WTC11 (cell line): Measurements from ENCODE around the gene F10.

ENCODE experiments used
- CREB1 ChIP-seq: sonication (generic); formaldehyde crosslinking; IDR thresholded peaks from 2 replicates; pipeline ENCODE4 v1.8.0; 2023; ENCODE audit warnings: mild to moderate bottlenecking, missing genetic modification reagents
- CTCF ChIP-seq: fragments of 200-600 bp; IDR thresholded peaks from 2 replicates; pipeline ENCODE4 v1.8.0; 2022; ENCODE audit warnings: antibody characterized with exemption
- E2F4 ChIP-seq: sonication (generic); formaldehyde crosslinking; IDR thresholded peaks from 2 replicates; pipeline ENCODE4 v1.8.1; 2022; ENCODE audit warnings: low read depth, mild to moderate bottlenecking, moderate library complexity, missing genetic modification reagents, borderline replicate concordance
- ELF4 ChIP-seq: sonication (generic); formaldehyde crosslinking; IDR thresholded peaks from 2 replicates; pipeline ENCODE4 v1.8.1; 2022; ENCODE audit warnings: low read depth, mild to moderate bottlenecking, moderate library complexity, missing genetic modification reagents
- ESRRA ChIP-seq: sonication (generic); formaldehyde crosslinking; IDR thresholded peaks from 2 replicates; pipeline ENCODE4 v1.8.1; 2022; ENCODE audit warnings: mild to moderate bottlenecking, missing genetic modification reagents, borderline replicate concordance
- GRHL2 ChIP-seq: fragments of 250-450 bp; sonication (Bioruptor Pico); IDR thresholded peaks from 2 replicates; pipeline ENCODE4 v1.8.0; 2022; ENCODE audit warnings: mild to moderate bottlenecking, moderate library complexity; ENCODE audit not compliant: insufficient replicate concordance, severe bottlenecking
- JUN ChIP-seq: sonication (generic); formaldehyde crosslinking; IDR thresholded peaks from 2 replicates; pipeline ENCODE4 v1.8.0; 2023; ENCODE audit warnings: mild to moderate bottlenecking, missing genetic modification reagents
- NFATC4 ChIP-seq: fragments of 250-450 bp; sonication (Bioruptor Pico); IDR thresholded peaks from 2 replicates; pipeline ENCODE4 v1.9.0; 2021; ENCODE audit warnings: mild to moderate bottlenecking
- USF1 ChIP-seq: sonication (generic); formaldehyde crosslinking; IDR thresholded peaks from 2 replicates; pipeline ENCODE4 v1.8.0; 2022; ENCODE audit warnings: mild to moderate bottlenecking, missing genetic modification reagents
- TF ChIP-seq, protein P1 (sequence below): sonication (generic); formaldehyde crosslinking; IDR thresholded peaks from 2 replicates; pipeline ENCODE4 v1.8.0; 2023; ENCODE audit warnings: missing genetic modification reagents, mild to moderate bottlenecking, borderline replicate concordance
- TF ChIP-seq, protein P2 (sequence below): sonication (generic); formaldehyde crosslinking; IDR thresholded peaks from 2 replicates; pipeline ENCODE4 v1.8.0; 2022; ENCODE audit warnings: mild to moderate bottlenecking, missing genetic modification reagents

GRCh38 chr13:113113846-113114271 lies 8.7 kb upstream of the F10 start:
- TF ChIP-seq CTCF (no peak), ELF4 (CRISPR knock-in tag) (no peak), GRHL2 (CRISPR knock-in tag) (no peak), ESRRA (CRISPR knock-in tag) (no peak), E2F4 (CRISPR knock-in tag) (no peak), JUN (CRISPR knock-in tag) (no peak), USF1 (CRISPR knock-in tag) (no peak), CREB1 (no peak), NFATC4 (CRISPR knock-in tag) (no peak)
- TF ChIP-seq, protein P1, sequence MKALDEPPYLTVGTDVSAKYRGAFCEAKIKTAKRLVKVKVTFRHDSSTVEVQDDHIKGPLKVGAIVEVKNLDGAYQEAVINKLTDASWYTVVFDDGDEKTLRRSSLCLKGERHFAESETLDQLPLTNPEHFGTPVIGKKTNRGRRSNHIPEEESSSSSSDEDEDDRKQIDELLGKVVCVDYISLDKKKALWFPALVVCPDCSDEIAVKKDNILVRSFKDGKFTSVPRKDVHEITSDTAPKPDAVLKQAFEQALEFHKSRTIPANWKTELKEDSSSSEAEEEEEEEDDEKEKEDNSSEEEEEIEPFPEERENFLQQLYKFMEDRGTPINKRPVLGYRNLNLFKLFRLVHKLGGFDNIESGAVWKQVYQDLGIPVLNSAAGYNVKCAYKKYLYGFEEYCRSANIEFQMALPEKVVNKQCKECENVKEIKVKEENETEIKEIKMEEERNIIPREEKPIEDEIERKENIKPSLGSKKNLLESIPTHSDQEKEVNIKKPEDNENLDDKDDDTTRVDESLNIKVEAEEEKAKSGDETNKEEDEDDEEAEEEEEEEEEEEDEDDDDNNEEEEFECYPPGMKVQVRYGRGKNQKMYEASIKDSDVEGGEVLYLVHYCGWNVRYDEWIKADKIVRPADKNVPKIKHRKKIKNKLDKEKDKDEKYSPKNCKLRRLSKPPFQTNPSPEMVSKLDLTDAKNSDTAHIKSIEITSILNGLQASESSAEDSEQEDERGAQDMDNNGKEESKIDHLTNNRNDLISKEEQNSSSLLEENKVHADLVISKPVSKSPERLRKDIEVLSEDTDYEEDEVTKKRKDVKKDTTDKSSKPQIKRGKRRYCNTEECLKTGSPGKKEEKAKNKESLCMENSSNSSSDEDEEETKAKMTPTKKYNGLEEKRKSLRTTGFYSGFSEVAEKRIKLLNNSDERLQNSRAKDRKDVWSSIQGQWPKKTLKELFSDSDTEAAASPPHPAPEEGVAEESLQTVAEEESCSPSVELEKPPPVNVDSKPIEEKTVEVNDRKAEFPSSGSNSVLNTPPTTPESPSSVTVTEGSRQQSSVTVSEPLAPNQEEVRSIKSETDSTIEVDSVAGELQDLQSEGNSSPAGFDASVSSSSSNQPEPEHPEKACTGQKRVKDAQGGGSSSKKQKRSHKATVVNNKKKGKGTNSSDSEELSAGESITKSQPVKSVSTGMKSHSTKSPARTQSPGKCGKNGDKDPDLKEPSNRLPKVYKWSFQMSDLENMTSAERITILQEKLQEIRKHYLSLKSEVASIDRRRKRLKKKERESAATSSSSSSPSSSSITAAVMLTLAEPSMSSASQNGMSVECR (CRISPR knock-in tag), result no peak
- TF ChIP-seq, protein P2, sequence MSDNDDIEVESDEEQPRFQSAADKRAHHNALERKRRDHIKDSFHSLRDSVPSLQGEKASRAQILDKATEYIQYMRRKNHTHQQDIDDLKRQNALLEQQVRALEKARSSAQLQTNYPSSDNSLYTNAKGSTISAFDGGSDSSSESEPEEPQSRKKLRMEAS (CRISPR knock-in tag), result no peak
